GM06990 (cell line): ENCODE measurements around the gene SHISA7.
"Not testable (repeated sequence)": the region's sequence is repeated elsewhere in the genome, so short reads cannot be mapped to it uniquely, and the experiment has no call there.

ENCODE experiments used
- DNase-seq: peaks from one replicate; pipeline ENCODE4 v3.0.0-alpha.2; 2011; ENCODE audit not compliant: insufficient read length; ENCODE audit errors: extremely low read depth
- H3K27me3 ChIP-seq: replicated peaks from 2 replicates; pipeline ENCODE4 v1.6.0; 2011; ENCODE audit warnings: low read length; ENCODE audit not compliant: control insufficient read depth, insufficient read depth
- H3K36me3 ChIP-seq: 2 replicates; pipeline ENCODE4 v1.5.1; 2011; ENCODE audit warnings: low read length; ENCODE audit not compliant: control insufficient read depth, insufficient read depth
- H3K4me3 ChIP-seq: replicated peaks from 2 replicates; pipeline ENCODE4 v1.5.1; 2011; ENCODE audit warnings: low read depth, mild to moderate bottlenecking, control low read depth, low read length
- CTCF ChIP-seq: IDR thresholded peaks from 2 replicates; pipeline ENCODE4 v1.5.1; 2011; ENCODE audit warnings: low read length, control low read depth, mild to moderate bottlenecking, inconsistent platforms; ENCODE audit not compliant: insufficient read depth, poor library complexity, severe bottlenecking

SHISA7 gene

GRCh38 chr19:55419624-55420236 lies 23.4 kb downstream of the SHISA7 start:
- Histone ChIP-seq H3K36me3 (no peaks in the 10 kb centered on the region), H3K27me3 (peaks cover 2% of the 10 kb centered on the region), H3K4me3 (no peak overlapping the region)
- TF ChIP-seq CTCF: no peak
- DNase-seq: no peak

- peaks cover 2% of the 10 kb centered on the region for H3K27me3 ChIP-seq
- H3K4me3 ChIP-seq: no peak overlapping the region
- no peak for TF ChIP-seq CTCF
- no peak for DNase-seq
- H3K36me3 ChIP-seq: no peaks in the 10 kb centered on the region
Measured at GRCh38 chr19:55419103-55419502, 24.0 kb downstream of the SHISA7 start.

GRCh38 chr19:55418185-55418584 lies 24.9 kb downstream of the SHISA7 start:
- no peak for DNase-seq
- H3K4me3 ChIP-seq: no peak overlapping the region
- H3K36me3 ChIP-seq: no peaks in the 10 kb centered on the region
- no peaks in the 10 kb centered on the region for H3K27me3 ChIP-seq
- TF ChIP-seq CTCF: peak; percentile 70

GRCh38 chr19:55410168-55410567 lies 32.9 kb downstream of the SHISA7 start:
- no peak for DNase-seq
- H3K36me3 ChIP-seq: peaks cover 7% of the 10 kb centered on the region
- H3K4me3 ChIP-seq: no peak overlapping the region
- no peaks in the 10 kb centered on the region for H3K27me3 ChIP-seq
- no peak for TF ChIP-seq CTCF

GRCh38 chr19:55409179-55409578 lies 33.9 kb downstream of the SHISA7 start:
- H3K27me3 ChIP-seq, DNase-seq, H3K4me3 ChIP-seq: not testable (repeated sequence)
- H3K36me3 ChIP-seq: peaks cover 11% of the 10 kb centered on the region

- no peak for TF ChIP-seq CTCF
- H3K4me3 ChIP-seq: peak overlapping the region; percentile 22
- DNase-seq: no peak
- no peaks in the 10 kb centered on the region for H3K27me3 ChIP-seq
- H3K36me3 ChIP-seq: peaks cover 15% of the 10 kb centered on the region
Measured at GRCh38 chr19:55408533-55408872, 34.6 kb downstream of the SHISA7 start.
